Endothelial cell of umbilical vein (primary cell): ENCODE data around the gene SPPL2C. TPM values are rescaled to one million over a fixed set of nuclear protein-coding genes. Genes with fewer than 3 reads are reported as not detected.

Experiments
- BruUV-seq: library from RNA; stranded (reverse); fragments of 400-500 nt; replicated peaks from 2 replicates; lab custom pipeline; 2021; lab: Mats Ljungman, UMichigan
- CTCF ChIA-PET: fragments of 300-600, 350-600 bp; sonication (Branson Sonifier 250); formaldehyde crosslinking; loops from one replicate; lab custom pipeline; 2021; ENCODE audit warnings: antibody characterized with exemption, inconsistent platforms; lab: Charles Lee
- POLR2A ChIA-PET: fragments of 300-600, 350-600 bp; sonication (Branson Sonifier 250); formaldehyde crosslinking; loops from one replicate; lab custom pipeline; 2021; ENCODE audit warnings: antibody characterized with exemption, inconsistent platforms; lab: Charles Lee
- DNase-seq: peaks from one replicate; pipeline ENCODE4 v3.0.0-alpha.2; 2011; ENCODE audit warnings: low read depth, low spot score
- FAIRE-seq: peaks from 2 replicates; lab custom pipeline; 2011; peaks lifted over from hg19 to GRCh38; lab: Jason Lieb, UNC
- H2AFZ ChIP-seq: 2 replicates; pipeline ENCODE4 v1.6.0; 2012; ENCODE audit warnings: low read depth, low read length, control low read depth, inconsistent platforms
- H3K27ac ChIP-seq: 2 replicates; pipeline ENCODE4 v1.5.1; 2011; ENCODE audit warnings: low read depth, mild to moderate bottlenecking, control low read depth, low read length, moderate library complexity; ENCODE audit not compliant: insufficient read depth
- H3K27me3 ChIP-seq, 2 experiments: 2 replicates each; pipeline versions ENCODE4 v1.6.0 to v1.6.1; 2011; ENCODE audit warnings: low read length in 2 of 2, mixed read lengths in 1 of 2; ENCODE audit not compliant: control insufficient read depth in 2 of 2, insufficient read depth in 2 of 2
- H3K36me3 ChIP-seq, 2 experiments: 2 replicates in 1 of 2; 3 replicates in 1 of 2; pipeline ENCODE4 v1.5.1; 2011; ENCODE audit warnings: low read length in 2 of 2, mild to moderate bottlenecking in 1 of 2, moderate library complexity in 1 of 2; ENCODE audit not compliant: control insufficient read depth in 2 of 2, insufficient read depth in 2 of 2; ENCODE audit errors: extremely low read depth in 1 of 2
- H3K4me1 ChIP-seq: 3 replicates; pipeline ENCODE4 v1.5.1; 2011; ENCODE audit warnings: mild to moderate bottlenecking, low read length; ENCODE audit not compliant: control insufficient read depth, insufficient read depth; ENCODE audit errors: extremely low read depth
- H3K4me2 ChIP-seq: 2 replicates; pipeline ENCODE4 v1.6.1; 2011; ENCODE audit warnings: low read length, control low read depth, mixed read lengths; ENCODE audit not compliant: insufficient read depth
- H3K4me3 ChIP-seq, 3 experiments: fragments of 200-600 bp in 1 of 3; sonication (generic), shearing (Covaris generic) in 1 of 3; replicated peaks in 1 of 3; 2 replicates each; pipeline ENCODE4 v1.5.1; 2011 to 2016; ENCODE audit warnings: control low read depth in 3 of 3, low read length in 3 of 3, mild to moderate bottlenecking in 2 of 3, inconsistent platforms in 1 of 3, low read depth in 1 of 3, moderate library complexity in 1 of 3; ENCODE audit not compliant: insufficient read depth in 1 of 3
- H3K79me2 ChIP-seq: 2 replicates; pipeline ENCODE4 v1.6.0; 2012; ENCODE audit warnings: low read length, inconsistent platforms; ENCODE audit not compliant: control insufficient read depth, insufficient read depth
- H3K9ac ChIP-seq: replicated peaks from 2 replicates; pipeline ENCODE3; 2011; ENCODE audit warnings: low read length, control low read depth; ENCODE audit not compliant: insufficient read depth; ENCODE audit errors: extremely low read depth
- H3K9me1 ChIP-seq: replicated peaks from 3 replicates; pipeline ENCODE4 v1.6.0; 2011; ENCODE audit warnings: mild to moderate bottlenecking, low read length; ENCODE audit not compliant: control insufficient read depth, insufficient read depth; ENCODE audit errors: extremely low read depth
- H3K9me3 ChIP-seq: replicated peaks from 2 replicates; pipeline ENCODE4 v1.5.1; 2012; ENCODE audit warnings: low read length, inconsistent platforms; ENCODE audit not compliant: control insufficient read depth, insufficient read depth
- H4K20me1 ChIP-seq: replicated peaks from 2 replicates; pipeline ENCODE3; 2011; ENCODE audit warnings: mild to moderate bottlenecking, low read length; ENCODE audit not compliant: control insufficient read depth, insufficient read depth; ENCODE audit errors: extremely low read depth
- EZH2 ChIP-seq: IDR thresholded peaks from 2 replicates; pipeline ENCODE4 v1.6.1; 2012; ENCODE audit warnings: borderline replicate concordance, low read depth, mild to moderate bottlenecking, moderate library complexity, low read length, inconsistent platforms; ENCODE audit not compliant: severe bottlenecking
- FOS ChIP-seq: IDR thresholded peaks from 2 replicates; pipeline ENCODE4 v1.6.1; 2011; ENCODE audit warnings: mild to moderate bottlenecking, low read length, moderate library complexity, borderline replicate concordance; ENCODE audit not compliant: insufficient read depth
- GATA2 ChIP-seq: IDR thresholded peaks from 2 replicates; pipeline ENCODE4 v1.7.0; 2011; ENCODE audit warnings: low read depth, mild to moderate bottlenecking, moderate library complexity, mixed read lengths, low read length; ENCODE audit not compliant: insufficient read length, insufficient read depth
- JUN ChIP-seq: IDR thresholded peaks from 2 replicates; pipeline ENCODE4 v1.6.1; 2011; ENCODE audit warnings: borderline replicate concordance, low read depth; ENCODE audit not compliant: insufficient read length, insufficient read depth
- MYC ChIP-seq: IDR thresholded peaks from one replicate; pipeline ENCODE4 v1.6.1; 2011; ENCODE audit warnings: mild to moderate bottlenecking, low read depth, low read length
- POLR2A ChIP-seq: IDR thresholded peaks from 2 replicates; pipeline ENCODE4 v1.6.1; 2012; ENCODE audit warnings: low read depth, mild to moderate bottlenecking, control low read depth, low read length
- POLR2AphosphoS5 ChIP-seq: IDR thresholded peaks from 2 replicates; pipeline ENCODE4 v1.6.1; 2012; ENCODE audit warnings: low read depth, mild to moderate bottlenecking, control low read depth, low read length, moderate library complexity; ENCODE audit not compliant: insufficient read depth
- dilution Hi-C: fragments of 300-500 bp; cut with MboI; formaldehyde crosslinking; loops from one replicate; pipeline ENCODE4 v1.15.0; 2019; ENCODE audit warnings: low sequenced_read_pairs; ENCODE audit not compliant: extremely low pct_ligation_motif_present
- intact Hi-C: fragments of 100-400 bp; cut with micrococcal nuclease; formaldehyde crosslinking; loops from one replicate; pipeline ENCODE4 v1.10.0; 2022
- polyA plus RNA-seq, 4 experiments: library from polyadenylated mRNA; depleted of rRNA in 3 of 4; stranded (reverse) in 3 of 4; unstranded in 1 of 4; fragments of >200 nt; gene quantifications; 2 replicates each; pipeline versions ENCODE4 v1.2.1 to v1.2.3, GENCODE V29; 2011 to 2012; ENCODE audit warnings: missing spikeins in 1 of 4
- total RNA-seq: library from RNA; stranded (reverse); gene quantifications from 2 replicates; pipeline ENCODE4 v1.2.3, GENCODE V29; 2021
- TF ChIP-seq, protein P1 (sequence below), 2 donors: IDR thresholded peaks; 1 replicate in 1 of 2; 2 replicates in 1 of 2; pipeline ENCODE4 v1.5.1; 2011; ENCODE audit warnings: low read length in 2 of 2, mild to moderate bottlenecking in 2 of 2, moderate library complexity in 2 of 2, control low read depth in 1 of 2, inconsistent platforms in 1 of 2, low read depth in 1 of 2; ENCODE audit not compliant: insufficient read depth in 1 of 2; ENCODE audit errors: extremely low read depth in 1 of 2
- TF ChIP-seq, protein P2 (sequence below): IDR thresholded peaks from 2 replicates; pipeline ENCODE4 v1.6.1; 2011; ENCODE audit not compliant: insufficient read depth, insufficient read length

Gene SPPL2C
- total and polyA plus RNA-seq, 2 donors (not counting 3 experiments of a cell fraction or from before 2014, with no cell fraction given), result not detected

DNA sequence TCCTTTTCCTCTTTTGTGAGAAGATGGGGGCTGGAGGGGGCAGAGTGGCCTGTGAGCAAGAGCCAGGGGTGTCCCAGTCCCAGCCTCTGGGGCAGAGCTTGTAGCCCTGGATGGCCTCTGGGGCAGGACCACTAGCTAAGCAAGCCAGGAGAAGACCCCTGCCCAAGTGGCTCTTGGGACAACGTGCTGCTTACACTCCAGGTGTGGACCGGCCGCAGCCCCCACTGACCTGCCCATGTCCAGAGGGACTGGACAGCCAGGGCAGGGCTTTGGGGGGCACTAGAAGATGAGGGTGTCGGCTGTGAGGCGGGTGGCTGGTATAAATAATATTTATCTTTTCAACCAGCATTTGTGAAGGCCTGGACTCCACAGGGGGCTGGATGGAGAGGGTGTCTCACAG, 9.2 kb upstream of the SPPL2C start:
- no peak overlapping the region for H3K9ac ChIP-seq
- no peaks in the 10 kb centered on the region for H3K4me1 ChIP-seq
- TF ChIP-seq POLR2AphosphoS5, result no peak
- TF ChIP-seq, protein P1, sequence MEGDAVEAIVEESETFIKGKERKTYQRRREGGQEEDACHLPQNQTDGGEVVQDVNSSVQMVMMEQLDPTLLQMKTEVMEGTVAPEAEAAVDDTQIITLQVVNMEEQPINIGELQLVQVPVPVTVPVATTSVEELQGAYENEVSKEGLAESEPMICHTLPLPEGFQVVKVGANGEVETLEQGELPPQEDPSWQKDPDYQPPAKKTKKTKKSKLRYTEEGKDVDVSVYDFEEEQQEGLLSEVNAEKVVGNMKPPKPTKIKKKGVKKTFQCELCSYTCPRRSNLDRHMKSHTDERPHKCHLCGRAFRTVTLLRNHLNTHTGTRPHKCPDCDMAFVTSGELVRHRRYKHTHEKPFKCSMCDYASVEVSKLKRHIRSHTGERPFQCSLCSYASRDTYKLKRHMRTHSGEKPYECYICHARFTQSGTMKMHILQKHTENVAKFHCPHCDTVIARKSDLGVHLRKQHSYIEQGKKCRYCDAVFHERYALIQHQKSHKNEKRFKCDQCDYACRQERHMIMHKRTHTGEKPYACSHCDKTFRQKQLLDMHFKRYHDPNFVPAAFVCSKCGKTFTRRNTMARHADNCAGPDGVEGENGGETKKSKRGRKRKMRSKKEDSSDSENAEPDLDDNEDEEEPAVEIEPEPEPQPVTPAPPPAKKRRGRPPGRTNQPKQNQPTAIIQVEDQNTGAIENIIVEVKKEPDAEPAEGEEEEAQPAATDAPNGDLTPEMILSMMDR (IDR thresholded peaks at IDR 0.05; ENCODE audit: extremely low read depth in 1 of 2, insufficient read depth in 1 of 2, low read depth in 1 of 2, low read length in 2 of 2), result no peak
- no peak for TF ChIP-seq JUN
- TF ChIP-seq MYC, result no peak
- no peak for TF ChIP-seq GATA2
- TF ChIP-seq EZH2, result no peak
- TF ChIP-seq POLR2A, result no peak
- no peak for TF ChIP-seq FOS
- TF ChIP-seq, protein P2, sequence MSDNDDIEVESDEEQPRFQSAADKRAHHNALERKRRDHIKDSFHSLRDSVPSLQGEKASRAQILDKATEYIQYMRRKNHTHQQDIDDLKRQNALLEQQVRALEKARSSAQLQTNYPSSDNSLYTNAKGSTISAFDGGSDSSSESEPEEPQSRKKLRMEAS, result no peak
- CTCF ChIA-PET, result interaction anchor here (3.0 to 4.1 kb wide), 2 partner anchors 17 to 195 kb away, joined by 23 to 33 read pairs; no protein-coding TSS in a partner anchor
- DNase-seq, result no peak
- no peak overlapping the region for H3K27ac ChIP-seq
- POLR2A ChIA-PET, result no interaction called here
- dilution Hi-C loops (no loop called here), intact Hi-C loops (loop anchor here (10.0 kb wide), 1 partner anchor 441 kb away; no protein-coding TSS in a partner anchor)
- H2AFZ ChIP-seq, result no peak overlapping the region
- no peaks in the 10 kb centered on the region for H3K27me3 ChIP-seq
- BruUV-seq, result no TSS peak
- no peaks in the 10 kb centered on the region for H3K36me3 ChIP-seq
- H4K20me1 ChIP-seq, result no peaks in the 10 kb centered on the region
- H3K4me3 ChIP-seq, result no peak overlapping the region
- FAIRE-seq, result no peak
- no peaks in the 10 kb centered on the region for H3K79me2 ChIP-seq
- no peaks in the 10 kb centered on the region for H3K9me1 ChIP-seq
- no peaks in the 10 kb centered on the region for H3K9me3 ChIP-seq
- no peak overlapping the region for H3K4me2 ChIP-seq
